ENCODE results near the gene CRELD2. TPM values are rescaled to one million over a fixed set of nuclear protein-coding genes. Genes with fewer than 3 reads are reported as not detected.

CRELD2 gene
- 73.9 and 75.1 TPM in 2 replicates for total RNA-seq

GRCh38 chr22:49917974-49918910 lies at the start of gene CRELD2, which contains the start of gene ALG12:
Gene CRELD2 (plus strand): TSS chr22:49918634. CDS start chr22:49918770, 136 bp downstream.
Gene ALG12 (minus strand): TSS chr22:49918438. CDS start chr22:49913765, 4,673 bp downstream.
- intact Hi-C loops (cut with micrococcal nuclease) = loop anchor here (1.0 to 2.0 kb wide), 4 partner anchors 18 to 91 kb away; partner anchors contain the start of genes BRD1, PIM3 and ZBED4

GRCh38 chr22:49869086-49869830 lies 49.2 kb upstream of the CRELD2 start:
- intact Hi-C loops (cut with micrococcal nuclease) = no loop called here

- intact Hi-C loops (cut with micrococcal nuclease) = loop anchor here (2.0 kb wide), 1 partner anchor 15 kb away; no protein-coding TSS in a partner anchor
Observed at GRCh38 chr22:49869845-49870712, 48.4 kb upstream of the CRELD2 start.

GRCh38 chr22:49871482-49871881 lies 47.0 kb upstream of the CRELD2 start:
- intact Hi-C loops (cut with micrococcal nuclease) = loop anchor here (2.0 kb wide), 1 partner anchor 17 kb away; no protein-coding TSS in a partner anchor

- intact Hi-C loops (cut with micrococcal nuclease) = no loop called here
Observed at GRCh38 chr22:49872347-49872746, 46.1 kb upstream of the CRELD2 start.

GRCh38 chr22:49873228-49873940 lies 45.0 kb upstream of the CRELD2 start:
- intact Hi-C loops (cut with micrococcal nuclease) = no loop called here

GRCh38 chr22:49877642-49878041 lies 40.8 kb upstream of the CRELD2 start:
- intact Hi-C loops (cut with micrococcal nuclease) = no loop called here

GRCh38 chr22:49878206-49878605 lies 40.2 kb upstream of the CRELD2 start:
- intact Hi-C loops (cut with micrococcal nuclease) = no loop called here

GRCh38 chr22:49879871-49880270 lies 38.6 kb upstream of the CRELD2 start:
- intact Hi-C loops (cut with micrococcal nuclease) = no loop called here

GRCh38 chr22:49880281-49880680 lies 38.2 kb upstream of the CRELD2 start:
- intact Hi-C loops (cut with micrococcal nuclease) = no loop called here

- intact Hi-C loops (cut with micrococcal nuclease) = no loop called here
Observed at GRCh38 chr22:49881856-49882255, 36.6 kb upstream of the CRELD2 start.

- intact Hi-C loops (cut with micrococcal nuclease) = no loop called here
Observed at GRCh38 chr22:49882519-49883293, 35.7 kb upstream of the CRELD2 start.

- intact Hi-C loops (cut with micrococcal nuclease) = no loop called here
Observed at GRCh38 chr22:49883294-49883640, 35.2 kb upstream of the CRELD2 start.

GRCh38 chr22:49884075-49884474 lies 34.4 kb upstream of the CRELD2 start:
- intact Hi-C loops (cut with micrococcal nuclease) = no loop called here

- intact Hi-C loops (cut with micrococcal nuclease) = no loop called here
Observed at GRCh38 chr22:49884503-49885260, 33.8 kb upstream of the CRELD2 start.

- intact Hi-C loops (cut with micrococcal nuclease) = no loop called here
Observed at GRCh38 chr22:49885281-49885680, 33.2 kb upstream of the CRELD2 start.

- intact Hi-C loops (cut with micrococcal nuclease) = no loop called here
Observed at GRCh38 chr22:49885881-49886280, 32.6 kb upstream of the CRELD2 start.

- intact Hi-C loops (cut with micrococcal nuclease) = no loop called here
Observed at GRCh38 chr22:49886346-49887063, 31.9 kb upstream of the CRELD2 start.
